Prostate gland (tissue), 2 donors: ENCODE data around the gene RNF168.

Experiments used
- CTCF ChIP-seq, 4 experiments: fragments of 200-600 bp in 2 of 4; fragments of 450-650 bp in 2 of 4; sonication (generic) in 2 of 4; IDR thresholded peaks; 1 replicate in 3 of 4; 2 replicates in 1 of 4; pipeline ENCODE4 v1.5.1; 2016 to 2019; ENCODE audit warnings: antibody characterized with exemption in 4 of 4, mild to moderate bottlenecking in 2 of 4, moderate library complexity in 2 of 4
- POLR2AphosphoS5 ChIP-seq: sonication (generic); formaldehyde crosslinking; IDR thresholded peaks from one replicate; pipeline ENCODE4 v1.6.1; 2017; ENCODE audit warnings: antibody characterized with exemption

- peak in 3 of 4 experiments; percentile 49 to 82 (median 58) for TF ChIP-seq CTCF (IDR thresholded peaks at IDR 0.05)
- TF ChIP-seq POLR2AphosphoS5 = no peak
Observed at GRCh38 chr3:196528639-196529233, 25.2 kb upstream of the RNF168 start.
